Islet precursor cell (in vitro differentiated cells): Measurements from ENCODE around the gene BIRC5.
A peak's percentile ranks its signal among the peaks of the same experiment; 100 is the strongest.
"Not testable (repeated sequence)": the region's sequence is repeated elsewhere in the genome, so short reads cannot be mapped to it uniquely, and the experiment has no call there.

Source experiments
- DNase-seq: peaks from one replicate; pipeline ENCODE4 v3.0.0-alpha.2; 2018

Gene BIRC5

DNA sequence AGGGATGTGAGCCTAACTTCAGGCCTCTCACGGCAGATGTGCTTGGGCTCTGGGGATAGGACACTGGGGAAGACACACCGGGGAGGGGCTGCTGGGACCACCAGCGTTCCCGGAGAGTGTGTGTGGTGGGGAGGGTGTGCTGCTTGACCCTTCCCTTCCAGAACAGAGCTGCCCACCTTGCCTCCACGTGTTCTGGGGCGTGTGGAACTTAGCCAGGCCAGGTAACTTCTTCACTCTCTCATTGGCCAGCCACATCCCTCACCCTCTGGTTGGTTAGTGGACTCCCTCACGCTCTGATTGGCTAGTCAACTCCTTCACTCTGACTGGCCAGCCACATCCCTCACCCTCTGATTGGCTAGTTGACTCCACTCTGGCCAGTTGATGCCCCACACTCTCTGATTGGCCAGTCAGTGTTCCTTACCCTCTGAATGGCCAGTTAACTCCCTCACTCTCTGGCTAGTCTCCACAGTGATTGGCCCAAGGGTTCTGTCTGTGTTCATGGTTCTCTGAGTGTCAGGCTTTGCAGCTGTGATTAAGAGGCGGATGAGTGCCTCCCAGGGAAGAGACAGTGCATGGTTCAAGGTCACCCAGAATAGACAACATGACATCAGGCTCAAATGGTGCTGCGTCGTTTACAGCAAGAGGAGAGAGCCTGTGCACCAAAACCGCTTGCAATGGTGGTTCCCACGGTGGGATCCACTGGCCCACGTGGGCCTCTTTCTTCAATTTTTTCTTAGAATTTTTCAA is 27.4 kb downstream of the BIRC5 start:
- peak; percentile 70 for DNase-seq

- DNase-seq: peak; percentile 80
These were observed 28.1 kb downstream of the BIRC5 start for GRCh38 chr17:78242024-78242742.

- peak; percentile 87 for DNase-seq
These were observed 33.3 kb downstream of the BIRC5 start for GRCh38 chr17:78247304-78247703.

DNA sequence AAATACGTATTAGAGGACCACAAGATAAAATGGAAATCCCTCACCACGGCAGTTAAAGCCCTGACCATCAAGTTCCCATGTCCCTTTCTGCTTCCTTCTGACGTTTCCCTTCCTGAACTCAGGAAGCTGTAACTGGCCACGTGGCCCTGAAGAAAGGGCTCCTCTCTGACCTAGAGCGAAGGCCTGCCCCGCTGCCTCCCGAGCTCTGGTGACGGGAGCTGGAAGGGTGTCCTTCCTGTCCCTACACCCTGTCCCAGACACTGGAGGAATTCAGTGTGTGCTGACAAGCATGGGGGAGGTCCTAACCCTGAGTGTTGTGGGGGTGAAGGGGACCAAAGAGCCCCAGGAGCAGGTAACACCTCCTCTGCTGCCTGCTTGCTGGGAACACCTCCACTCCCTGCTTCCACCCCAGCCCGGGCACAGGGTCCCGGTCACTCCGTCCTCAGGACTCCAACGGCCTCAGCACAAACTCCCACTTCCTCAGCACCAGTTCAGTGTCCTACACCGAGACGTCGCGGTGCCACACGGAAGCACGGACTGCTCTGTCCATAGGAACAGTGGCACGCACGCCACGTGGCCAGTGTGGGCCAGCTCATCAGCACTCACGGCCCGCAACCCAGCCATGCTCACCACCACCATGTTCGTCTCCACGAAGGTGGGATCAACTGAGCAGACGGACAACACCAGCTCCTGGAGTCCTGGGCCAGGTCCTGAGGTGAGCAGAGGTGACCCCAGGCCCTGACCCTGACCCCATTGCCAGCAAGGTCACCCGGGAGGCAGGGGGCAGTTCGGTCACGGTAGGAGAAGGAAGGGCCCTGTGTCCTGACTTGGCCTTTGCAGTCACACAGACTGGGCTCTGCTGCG is 34.2 kb downstream of the BIRC5 start:
- no peak for DNase-seq

DNA sequence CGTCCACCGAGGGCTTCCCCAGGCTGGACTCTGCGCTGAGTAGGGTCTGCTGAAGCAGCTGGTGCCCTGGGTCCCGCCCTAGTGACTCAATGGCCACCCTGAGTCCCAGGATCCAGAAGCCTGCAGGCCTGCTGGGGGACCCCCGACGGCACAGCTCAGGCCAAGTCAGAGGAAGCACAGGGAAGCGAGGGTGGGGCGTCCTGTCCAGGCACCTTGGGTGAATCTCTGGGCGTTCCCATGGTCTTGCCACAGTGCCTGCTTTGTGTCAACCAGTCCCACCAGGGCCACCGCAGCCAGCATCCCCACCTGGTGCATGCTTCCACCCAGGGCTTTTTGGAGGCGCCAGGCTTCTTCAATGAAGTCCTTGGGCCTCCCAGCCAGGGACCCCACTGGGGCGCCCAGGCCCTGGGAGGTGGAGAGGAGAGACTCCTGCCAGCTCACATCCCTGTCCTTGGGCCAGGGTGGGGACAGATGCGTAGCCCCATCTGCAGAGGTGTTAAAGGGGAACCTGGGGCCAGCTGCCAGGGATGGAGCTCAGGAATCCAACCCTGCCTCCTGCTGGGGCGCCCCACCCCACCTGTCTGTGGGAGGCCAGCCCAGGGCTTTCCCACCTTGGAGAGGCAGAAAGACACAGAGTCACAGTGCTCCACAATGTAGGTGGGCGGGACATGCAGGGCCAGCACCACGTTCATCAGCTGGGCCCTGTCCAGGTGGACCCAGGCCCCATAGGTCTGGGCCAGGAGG is 35.2 kb downstream of the BIRC5 start:
- no peak for DNase-seq

DNA sequence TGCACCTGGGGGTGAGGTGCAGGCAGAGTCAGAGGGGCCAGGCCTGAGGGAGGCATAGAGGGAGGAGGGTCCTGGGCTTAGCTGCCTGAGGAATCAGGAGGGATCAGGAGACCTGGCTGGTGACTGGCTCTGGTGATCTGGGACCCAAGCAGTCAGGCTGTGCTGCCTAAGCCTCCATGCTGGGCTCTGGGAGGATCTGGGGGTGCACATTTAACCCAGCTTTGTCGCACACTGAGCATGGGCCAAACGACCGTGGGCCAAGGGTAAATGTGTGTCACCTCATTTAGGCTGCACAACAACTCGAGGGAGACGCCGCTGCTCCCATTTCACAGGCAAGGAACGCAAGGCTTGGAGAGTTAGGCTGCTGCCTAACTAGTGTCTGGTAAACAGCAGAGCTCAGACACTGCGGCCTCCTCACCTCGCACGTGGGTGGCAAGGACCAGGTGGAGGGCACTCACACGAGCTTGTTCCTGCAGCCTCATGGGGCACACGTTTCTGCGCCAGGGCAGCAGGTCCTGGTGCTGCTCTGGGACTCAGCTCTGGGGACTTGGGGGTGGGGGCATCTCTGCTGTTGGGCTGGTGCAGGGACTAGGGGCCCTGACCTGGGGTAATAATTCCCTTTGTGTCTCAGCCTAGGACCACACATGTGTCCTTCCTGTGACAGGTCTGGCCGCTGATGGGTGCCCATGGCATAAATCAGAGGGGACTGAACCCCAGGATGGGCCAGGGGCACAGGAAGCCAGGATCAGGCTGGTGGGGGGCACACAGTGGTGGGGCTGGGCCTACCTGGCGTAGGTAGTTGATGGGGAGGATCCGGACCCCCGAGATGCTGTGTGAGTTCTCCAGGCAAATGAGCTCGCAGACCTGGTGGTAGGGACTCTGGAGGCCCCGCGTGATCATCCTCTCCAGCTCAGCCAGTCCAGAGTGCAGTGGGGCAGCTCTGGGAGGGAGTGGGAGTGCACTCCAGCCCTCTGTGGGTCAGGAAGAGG is 36.1 kb downstream of the BIRC5 start:
- DNase-seq: no peak

DNA sequence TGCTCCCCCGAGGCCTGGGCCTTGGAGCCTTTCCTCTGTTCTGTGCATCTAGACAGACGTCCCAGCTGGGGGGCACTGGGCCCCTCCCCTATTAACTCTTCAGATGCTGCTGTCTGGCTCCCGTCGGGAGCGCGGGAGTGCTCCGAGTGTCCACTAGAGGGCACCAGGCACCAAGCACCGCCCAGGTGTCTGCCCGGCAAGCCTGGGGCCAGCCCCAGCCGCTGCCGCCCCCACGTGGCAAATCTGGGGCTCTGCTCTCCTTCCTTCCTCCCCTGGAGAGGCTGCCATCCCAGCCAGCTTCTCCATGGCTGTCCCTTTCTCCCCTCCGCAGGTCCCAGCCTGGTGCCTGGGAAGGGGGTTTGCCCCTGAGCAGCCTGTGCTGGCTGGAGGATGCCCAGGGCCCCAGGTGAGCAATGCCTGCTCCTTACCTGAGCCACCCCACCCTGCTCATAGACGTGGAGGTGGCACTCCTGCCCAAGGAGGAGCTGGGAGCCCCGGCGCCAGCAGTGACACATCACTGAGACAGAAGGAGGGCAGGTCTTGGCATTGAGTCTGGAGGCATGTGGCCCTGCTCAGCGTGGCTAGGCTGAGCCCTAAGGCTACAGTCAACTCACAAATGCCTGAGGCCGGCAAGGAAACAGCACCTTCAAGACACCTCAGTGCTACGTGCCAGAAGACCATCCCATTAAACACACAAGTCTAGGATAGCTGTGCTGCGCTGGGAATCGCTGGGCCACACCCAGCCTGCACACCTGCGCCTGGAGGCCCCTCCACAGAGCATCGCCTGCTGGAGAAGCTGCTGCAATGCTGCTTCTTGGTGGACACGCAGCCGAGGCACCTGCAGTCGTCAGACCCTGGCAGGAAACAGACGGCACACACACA is 37.1 kb downstream of the BIRC5 start:
- DNase-seq: peak; percentile 96

DNA sequence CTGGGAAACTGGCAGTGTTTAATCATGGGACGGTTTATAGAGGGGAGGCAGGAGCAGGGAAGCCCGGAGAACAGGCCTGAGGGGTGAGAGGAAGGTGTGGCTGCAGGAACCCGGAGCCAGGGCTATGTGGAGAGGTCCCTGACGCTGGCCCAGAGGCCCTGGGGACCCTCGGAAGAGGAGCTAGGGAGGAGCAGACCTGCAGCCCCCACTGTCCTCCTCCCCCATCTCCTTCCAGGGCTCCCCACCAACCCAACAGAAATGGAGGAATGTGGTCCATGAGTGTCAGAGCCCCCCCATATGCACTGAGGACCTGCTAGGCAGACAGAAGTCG is 37.7 kb downstream of the BIRC5 start:
- no peak for DNase-seq

DNA sequence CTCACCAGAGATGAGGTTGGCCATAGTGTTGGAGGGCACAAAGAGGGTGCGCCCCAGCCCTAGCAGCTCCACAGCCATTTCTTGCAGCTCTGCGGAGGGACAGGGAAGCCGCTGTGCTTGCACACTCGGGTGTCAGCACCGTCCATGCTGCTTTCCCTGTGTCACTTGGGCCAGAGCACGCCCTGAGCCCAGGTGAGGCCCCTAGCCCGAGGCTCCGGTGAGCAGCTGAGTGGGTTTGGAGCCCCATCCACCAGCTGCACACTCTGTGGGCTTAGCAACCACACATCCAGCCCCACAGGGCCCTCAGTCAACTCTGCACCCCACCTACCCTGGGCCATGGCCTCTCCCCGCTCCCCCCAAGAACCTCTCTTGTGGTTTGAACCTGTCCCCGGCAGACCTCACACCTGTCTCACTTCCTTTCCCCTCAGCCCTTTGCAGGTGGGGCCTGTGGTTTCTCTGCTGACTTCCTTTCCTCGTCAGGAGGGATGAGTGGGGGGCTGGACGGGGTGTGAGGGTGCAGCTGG is 38.1 kb downstream of the BIRC5 start:
- DNase-seq: no peak

DNA sequence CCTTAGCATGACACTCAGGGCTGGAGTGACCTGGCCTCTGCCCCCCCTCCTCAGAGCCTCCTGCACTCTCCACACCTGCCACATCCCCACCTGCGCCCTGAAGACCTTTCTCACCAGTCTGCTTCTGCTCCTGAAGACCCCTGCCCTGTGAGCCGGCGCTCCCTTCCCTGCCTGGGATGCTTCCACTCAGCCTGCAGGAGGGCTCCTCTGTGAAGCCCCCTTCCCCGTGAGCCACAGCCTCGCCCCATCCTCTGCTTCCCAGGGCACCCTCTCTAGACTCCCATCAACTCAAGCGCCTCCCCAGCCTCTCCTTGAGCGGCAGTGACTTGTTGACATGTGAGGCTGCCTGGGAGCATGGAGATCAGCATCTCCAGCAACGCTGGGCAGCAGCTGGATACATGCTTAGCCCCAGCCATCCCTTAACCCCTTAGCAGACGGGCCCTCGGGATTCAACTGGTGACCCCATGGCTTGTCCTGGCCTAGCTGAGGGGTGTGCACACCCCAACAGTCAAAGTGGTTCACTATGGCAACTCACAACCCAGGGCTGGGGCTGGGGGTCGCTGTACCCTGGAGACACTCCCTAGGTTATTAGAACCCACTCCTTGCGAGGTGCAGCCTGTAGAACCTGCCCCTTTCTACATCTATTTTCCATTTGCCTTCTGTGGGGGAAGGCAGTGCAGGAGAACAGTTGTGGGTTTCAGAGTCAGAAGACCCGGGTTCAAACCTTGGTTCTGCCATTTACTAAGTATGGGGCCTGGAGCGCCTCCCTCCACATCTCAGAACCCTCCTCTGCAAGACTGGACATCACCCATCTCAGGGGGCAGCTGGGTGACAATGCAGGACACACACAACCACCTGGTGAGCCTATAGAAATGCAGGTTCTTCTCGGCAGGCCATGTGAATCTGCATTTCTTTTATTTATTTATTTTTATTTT is 38.9 kb downstream of the BIRC5 start:
- DNase-seq: no peak

DNA sequence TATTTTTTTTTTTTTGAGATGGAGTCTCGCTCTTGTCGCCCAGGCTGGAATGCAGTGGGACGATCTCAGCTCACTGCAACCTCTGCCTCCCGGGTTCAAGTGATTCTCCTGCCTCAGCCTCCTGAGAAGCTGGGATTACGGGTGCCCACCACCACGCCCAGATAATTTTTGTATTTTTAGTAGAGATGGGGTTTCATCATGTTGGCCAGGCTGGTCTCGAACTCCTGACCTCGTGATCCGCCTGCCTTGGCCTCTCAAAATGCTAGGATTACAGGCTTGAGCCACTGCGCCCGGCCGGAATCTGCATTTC is 39.5 kb downstream of the BIRC5 start:
- DNase-seq: not testable (repeated sequence)

- DNase-seq: peak; percentile 98
These were observed 40.1 kb downstream of the BIRC5 start for GRCh38 chr17:78253946-78254672.

DNA sequence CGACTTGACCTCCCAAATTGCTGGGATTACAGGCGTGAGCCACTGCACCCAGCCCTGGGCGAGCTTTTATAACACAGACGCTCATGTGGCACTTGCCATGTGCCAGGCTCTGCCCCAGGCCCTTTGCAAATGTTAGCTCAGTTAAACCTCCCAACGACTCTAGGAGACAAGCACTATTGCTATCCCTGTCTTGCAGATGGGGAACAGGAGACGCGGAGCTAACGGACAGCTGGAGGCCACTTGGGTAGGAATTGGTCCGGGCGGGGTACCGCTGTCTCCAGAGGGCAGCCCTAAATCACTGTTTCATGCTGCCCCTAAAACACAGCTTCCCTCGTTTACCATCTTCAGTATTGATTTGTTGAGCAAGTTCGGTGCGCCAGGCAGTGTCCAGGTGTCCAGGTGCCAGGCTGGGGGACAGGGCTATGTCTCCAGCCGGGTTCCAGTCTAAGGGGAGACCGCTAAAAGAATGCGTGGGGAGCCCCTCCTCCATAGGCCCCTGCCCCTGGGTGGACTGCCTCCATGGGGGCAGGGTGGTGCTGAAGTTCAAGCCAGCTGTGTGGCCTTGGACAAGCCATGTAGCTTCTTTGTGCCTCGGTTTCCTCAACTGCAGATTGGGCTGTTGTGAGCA is 41.1 kb downstream of the BIRC5 start:
- DNase-seq: no peak

GRCh38 chr17:78255953-78256706 is 42.1 kb downstream of the BIRC5 start:
- DNase-seq: no peak

- peak; percentile 85 for DNase-seq
These were observed 42.9 kb downstream of the BIRC5 start for GRCh38 chr17:78256707-78257591.

- no peak for DNase-seq
These were observed 43.8 kb downstream of the BIRC5 start for GRCh38 chr17:78257810-78258322.
